GM12875 (cell line): Measurements from ENCODE around the gene MCTP1.

Experiments
- H3K4me3 ChIP-seq: one replicate; pipeline ENCODE4 v1.5.1; 2011; ENCODE audit warnings: low read depth, low read length, control low read depth
- TF ChIP-seq, protein P1 (sequence below): IDR thresholded peaks from 2 replicates; pipeline ENCODE4 v1.5.1; 2011; ENCODE audit warnings: low read depth, mild to moderate bottlenecking, control low read depth, inconsistent platforms, low read length, moderate library complexity, borderline replicate concordance; ENCODE audit not compliant: insufficient read depth

The MCTP1 gene

DNA sequence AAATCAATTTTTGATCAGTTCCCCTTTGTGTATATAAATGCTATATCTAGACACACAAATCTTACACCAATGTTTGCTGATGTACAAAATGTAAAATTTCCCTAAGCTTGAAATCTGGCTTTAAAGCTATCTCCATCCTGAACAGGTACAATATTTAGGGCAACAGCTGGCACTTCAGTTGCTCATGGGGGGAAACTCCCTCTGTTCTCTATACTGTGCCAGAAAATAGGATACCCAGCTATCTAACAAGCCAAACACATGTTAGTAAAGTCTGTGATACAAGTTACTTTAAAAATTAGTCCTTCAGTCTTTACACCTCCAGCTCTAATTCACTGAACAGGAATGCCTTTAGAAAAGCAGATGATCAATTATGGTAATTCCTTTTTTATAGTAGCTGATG, 474.6 kb downstream of the MCTP1 start:
- TF ChIP-seq, protein P1, sequence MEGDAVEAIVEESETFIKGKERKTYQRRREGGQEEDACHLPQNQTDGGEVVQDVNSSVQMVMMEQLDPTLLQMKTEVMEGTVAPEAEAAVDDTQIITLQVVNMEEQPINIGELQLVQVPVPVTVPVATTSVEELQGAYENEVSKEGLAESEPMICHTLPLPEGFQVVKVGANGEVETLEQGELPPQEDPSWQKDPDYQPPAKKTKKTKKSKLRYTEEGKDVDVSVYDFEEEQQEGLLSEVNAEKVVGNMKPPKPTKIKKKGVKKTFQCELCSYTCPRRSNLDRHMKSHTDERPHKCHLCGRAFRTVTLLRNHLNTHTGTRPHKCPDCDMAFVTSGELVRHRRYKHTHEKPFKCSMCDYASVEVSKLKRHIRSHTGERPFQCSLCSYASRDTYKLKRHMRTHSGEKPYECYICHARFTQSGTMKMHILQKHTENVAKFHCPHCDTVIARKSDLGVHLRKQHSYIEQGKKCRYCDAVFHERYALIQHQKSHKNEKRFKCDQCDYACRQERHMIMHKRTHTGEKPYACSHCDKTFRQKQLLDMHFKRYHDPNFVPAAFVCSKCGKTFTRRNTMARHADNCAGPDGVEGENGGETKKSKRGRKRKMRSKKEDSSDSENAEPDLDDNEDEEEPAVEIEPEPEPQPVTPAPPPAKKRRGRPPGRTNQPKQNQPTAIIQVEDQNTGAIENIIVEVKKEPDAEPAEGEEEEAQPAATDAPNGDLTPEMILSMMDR = no peak
- no peak overlapping the region for H3K4me3 ChIP-seq

DNA sequence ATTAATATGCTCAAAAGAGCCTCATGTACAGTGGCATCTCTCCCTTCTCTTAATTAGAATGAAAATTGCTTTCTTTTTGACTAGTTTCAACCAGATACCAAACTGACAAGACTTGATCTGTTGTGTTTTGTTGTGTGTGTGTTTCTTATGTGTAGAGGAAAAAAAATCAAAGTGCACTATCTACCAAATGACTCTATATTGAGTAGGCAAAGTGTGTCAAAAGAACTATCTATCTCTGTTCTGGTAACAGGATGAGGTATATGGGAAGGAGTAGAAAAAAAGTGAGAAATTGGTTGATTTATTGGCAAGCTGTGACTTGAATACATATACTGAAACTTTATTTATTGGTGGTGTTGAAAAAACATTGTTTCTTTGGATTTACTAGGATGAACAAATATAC, 476.4 kb downstream of the MCTP1 start:
- H3K4me3 ChIP-seq = no peak overlapping the region
- TF ChIP-seq, protein P1 = no peak

DNA sequence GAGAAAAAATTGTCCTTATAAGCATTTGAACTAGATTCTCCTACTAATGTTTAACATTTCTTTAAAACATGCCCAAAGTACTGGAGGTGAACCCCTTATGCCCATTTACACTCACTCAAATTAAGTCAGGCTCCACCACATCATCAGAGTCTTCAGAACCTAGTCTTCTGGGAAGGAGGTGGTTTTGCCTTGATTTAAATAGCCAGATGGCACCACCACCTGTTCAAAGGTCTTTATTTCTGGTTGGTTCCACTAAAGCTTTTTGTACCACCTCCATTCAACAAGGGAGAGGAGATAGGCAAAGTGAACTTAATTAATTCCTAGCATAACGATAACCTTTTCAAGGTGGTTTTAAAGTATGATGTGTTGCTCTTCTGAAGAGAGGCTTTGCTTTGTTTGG, 476.9 kb downstream of the MCTP1 start:
- TF ChIP-seq, protein P1 = no peak
- H3K4me3 ChIP-seq = no peak overlapping the region

DNA sequence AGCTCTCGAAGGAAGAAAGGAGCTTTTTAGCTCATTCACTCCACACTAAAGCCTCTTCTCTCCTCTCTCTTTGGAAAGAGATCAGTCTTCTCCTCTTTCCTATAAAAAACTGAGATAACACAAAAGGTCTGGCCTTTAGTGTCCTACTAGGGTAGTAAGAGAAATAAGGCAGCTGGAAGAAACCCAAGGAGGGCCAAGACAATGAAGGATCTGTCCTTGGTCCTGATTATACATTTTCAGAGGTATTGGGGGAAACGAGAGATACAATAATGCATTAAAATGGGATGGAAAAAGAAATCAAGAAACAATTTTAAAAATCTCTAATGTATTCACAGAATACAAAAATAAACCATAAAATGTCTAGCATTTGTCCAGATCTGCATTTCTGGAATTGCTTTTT, 482.4 kb downstream of the MCTP1 start:
- TF ChIP-seq, protein P1 = no peak
- H3K4me3 ChIP-seq = no peak overlapping the region

DNA sequence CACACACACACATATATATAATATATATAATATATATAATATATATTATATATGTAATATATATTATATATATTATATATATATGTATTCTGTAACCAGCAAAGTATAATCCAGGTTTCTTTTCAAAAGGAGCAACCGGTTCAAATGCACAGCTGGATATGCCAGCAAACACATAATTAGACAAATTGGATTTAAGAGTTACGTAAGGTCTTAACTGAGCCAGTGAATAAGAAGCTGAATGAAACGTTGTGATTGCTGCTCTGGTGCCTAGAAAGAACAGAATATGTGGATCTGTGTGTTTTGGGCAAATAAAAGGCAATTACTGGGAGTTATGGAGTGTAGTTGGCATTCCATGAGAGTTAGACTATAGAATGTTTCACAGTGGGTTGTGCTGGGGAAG, 488.3 kb downstream of the MCTP1 start:
- H3K4me3 ChIP-seq = no peak overlapping the region
- TF ChIP-seq, protein P1 = no peak

DNA sequence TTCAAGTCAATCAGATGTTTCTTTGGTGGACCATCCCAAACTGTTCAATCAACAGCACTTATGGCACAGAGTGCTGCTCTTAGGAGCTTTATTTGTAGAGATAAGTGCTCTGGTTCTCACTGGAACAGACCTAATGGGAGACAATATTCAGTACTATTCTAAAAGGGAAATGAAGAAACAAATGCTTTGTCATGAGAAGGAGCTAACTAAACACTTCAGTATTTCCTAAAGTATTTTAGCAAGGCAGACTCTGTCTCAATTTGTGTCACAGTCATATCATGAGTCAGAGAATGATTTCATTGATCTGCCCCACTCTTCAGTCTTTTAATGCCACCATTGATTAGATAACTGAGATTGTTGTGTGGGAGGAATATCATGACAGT, 491.1 kb downstream of the MCTP1 start:
- TF ChIP-seq, protein P1 = no peak

DNA sequence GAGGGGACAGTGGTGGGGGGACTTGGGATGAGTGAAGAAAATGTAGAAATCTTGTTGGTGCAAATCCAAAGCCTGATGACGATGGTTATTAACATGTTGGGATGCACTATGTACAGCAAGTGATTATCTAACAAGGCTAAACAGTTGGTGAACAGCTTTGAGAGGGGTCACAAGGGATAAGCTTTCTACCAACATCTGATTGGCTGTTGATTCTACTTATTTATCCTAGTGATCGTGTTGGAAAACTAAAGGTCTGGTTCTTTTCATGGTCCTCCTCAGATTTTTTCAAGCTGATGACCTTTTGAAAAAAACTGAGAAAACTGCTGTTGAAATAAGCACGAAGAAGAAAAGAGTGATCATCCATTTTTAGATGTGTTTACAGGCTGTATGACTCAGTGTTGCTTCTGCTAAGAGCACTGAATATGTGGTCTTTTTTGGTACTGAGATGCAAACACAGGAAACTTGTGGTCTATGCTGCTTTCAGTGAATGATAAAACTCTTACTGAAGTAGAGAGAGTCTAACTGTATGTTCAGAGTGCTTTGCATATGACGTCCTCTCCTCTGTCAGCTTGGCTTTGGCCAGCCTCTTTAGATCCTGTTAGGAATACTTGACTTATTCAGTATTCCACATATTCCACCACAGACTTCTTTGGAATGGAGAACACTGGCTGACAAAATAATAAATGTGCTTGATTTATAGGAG, 491.6 kb downstream of the MCTP1 start:
- TF ChIP-seq, protein P1 = no peak
- H3K4me3 ChIP-seq = no peak overlapping the region

More for the DNA sequence above, 491.1 kb downstream of the MCTP1 start:
- no peak overlapping the region for H3K4me3 ChIP-seq
